MM.1S (cell line): ENCODE data around the gene PAX7.

Experiments used
- CTCF ChIP-seq: fragments of 300-600 bp; sonication (generic); IDR thresholded peaks from 2 replicates; pipeline ENCODE4 v1.5.1; 2016; ENCODE audit warnings: antibody characterized with exemption, low read length, mixed read lengths
- EZH2 ChIP-seq: fragments of 300-600 bp; sonication (generic); optimal IDR thresholded peaks from 2 replicates; pipeline ENCODE3; 2017; ENCODE audit warnings: low read depth, mild to moderate bottlenecking, antibody characterized with exemption, low read length, mixed read lengths
- EZH2phosphoT487 ChIP-seq: fragments of 300-600 bp; sonication (generic); IDR thresholded peaks from 2 replicates; pipeline ENCODE4 v1.6.1; 2018; ENCODE audit warnings: antibody characterized with exemption, low read length

DNA sequence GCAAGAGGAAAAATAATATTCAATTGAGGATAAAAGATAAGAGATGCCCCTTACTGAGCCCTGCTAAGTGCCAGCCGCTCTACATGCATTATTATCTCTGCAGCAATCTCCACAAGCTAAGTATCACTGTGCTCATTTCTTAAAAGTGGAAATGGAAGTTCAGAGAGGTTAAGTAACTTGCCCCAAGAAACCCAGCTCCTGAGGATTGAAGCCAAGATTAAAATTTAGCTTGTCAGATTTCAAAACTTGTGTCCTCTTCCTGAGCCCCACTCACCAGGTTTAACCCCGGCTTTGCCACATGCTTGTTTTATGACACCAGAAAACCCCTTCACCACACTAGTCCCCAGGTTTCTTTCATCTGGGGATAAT, 11.2 kb upstream of the PAX7 start:
- TF ChIP-seq CTCF (no peak), EZH2 (no peak), EZH2phosphoT487 (no peak)
